M059J (cell line): ENCODE data around the gene HHEX. TPM values are rescaled to one million over a fixed set of nuclear protein-coding genes. Genes with fewer than 3 reads are reported as not detected.
"Not testable (repeated sequence)": the region's sequence is repeated elsewhere in the genome, so short reads cannot be mapped to it uniquely, and the experiment has no call there.

Experiments used
- DNase-seq: peaks from one replicate; pipeline ENCODE4 v3.0.0-alpha.2; 2012; ENCODE audit warnings: low read depth
- total RNA-seq: library from RNA; depleted of rRNA; stranded (reverse); fragments of >200 nt; shearing (Covaris generic); gene quantifications from 2 replicates; pipeline ENCODE4 v1.2.3, GENCODE V29; 2014; rRNA removed

HHEX gene
- total RNA-seq, 1 experiment from 2014 or later = 0.05 TPM

DNA sequence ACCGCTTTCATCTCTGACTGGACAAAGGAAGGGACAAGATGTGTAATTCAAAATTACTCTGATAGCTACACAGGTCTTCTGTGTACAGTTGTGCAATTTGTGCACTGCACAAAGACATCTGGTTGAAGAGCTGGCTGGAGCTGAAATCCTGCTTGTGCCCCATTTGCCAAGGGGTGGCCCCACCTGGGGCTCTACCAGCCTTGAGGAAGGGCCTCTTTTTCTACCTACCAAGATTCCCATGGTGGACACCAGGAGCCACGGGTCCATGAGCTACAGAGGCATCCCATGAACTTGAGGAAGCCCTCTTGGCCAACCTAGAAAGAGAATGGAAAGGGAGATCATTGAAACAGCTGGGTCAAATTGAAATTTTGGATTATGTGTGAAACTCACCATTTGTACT lies 43.2 kb downstream of the HHEX start:
- DNase-seq = no peak

DNA sequence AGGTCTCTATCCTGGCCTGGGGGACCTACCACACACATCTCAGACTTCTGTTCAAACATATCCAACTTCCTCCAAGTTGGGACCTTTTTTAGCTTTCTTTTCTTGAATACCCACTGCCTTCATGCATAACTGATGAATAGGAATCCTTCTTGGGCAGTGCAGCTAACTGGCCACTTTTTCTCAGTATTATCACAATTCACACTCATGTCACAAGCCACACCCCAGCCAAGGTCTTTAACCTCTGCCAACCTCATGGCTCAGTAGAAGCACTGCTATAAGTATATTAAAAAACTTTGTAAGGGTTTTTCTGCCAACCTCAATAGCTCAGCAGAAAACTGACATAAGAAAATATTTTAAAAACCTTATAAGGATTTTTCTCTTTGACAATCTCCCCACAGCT lies 44.5 kb downstream of the HHEX start:
- no peak for DNase-seq

DNA sequence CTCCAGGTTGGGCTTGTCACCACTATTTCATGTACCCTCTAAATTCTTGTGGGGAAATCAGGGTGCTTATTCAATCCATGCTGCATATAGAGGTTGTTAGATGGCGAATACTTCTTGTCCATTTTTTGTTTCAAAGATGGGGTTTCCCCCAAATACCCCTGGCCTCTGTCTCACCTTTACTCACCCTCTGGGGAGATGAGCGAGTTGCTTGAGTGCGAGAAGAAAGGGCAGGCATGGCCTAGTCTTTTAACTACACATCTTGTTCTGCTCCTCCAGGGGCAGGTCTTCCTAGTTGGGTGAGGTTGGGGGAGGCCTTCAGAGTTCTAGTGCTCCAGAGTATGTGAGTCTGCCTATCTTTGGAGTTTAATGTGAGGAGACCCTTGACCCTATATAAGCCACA lies 46.2 kb downstream of the HHEX start:
- no peak for DNase-seq

DNA sequence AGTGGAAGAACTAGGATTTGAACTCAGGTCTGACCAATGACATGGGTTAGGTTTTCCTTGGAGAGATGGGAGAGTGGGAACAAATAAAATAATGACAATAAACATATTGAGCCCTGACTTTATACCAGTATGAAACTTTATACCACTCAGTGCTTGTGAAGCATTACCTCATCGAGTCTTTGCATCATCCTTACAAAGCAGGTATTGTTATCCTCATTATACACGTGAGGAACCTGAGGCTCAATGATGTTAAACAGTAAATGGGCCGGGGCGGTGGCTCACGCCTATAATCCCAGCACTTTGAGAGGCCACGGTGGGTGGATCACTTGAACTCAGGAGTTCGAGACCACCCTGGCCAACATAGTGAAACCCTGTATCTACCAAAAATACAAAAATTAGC lies 47.7 kb downstream of the HHEX start:
- no peak for DNase-seq

DNA sequence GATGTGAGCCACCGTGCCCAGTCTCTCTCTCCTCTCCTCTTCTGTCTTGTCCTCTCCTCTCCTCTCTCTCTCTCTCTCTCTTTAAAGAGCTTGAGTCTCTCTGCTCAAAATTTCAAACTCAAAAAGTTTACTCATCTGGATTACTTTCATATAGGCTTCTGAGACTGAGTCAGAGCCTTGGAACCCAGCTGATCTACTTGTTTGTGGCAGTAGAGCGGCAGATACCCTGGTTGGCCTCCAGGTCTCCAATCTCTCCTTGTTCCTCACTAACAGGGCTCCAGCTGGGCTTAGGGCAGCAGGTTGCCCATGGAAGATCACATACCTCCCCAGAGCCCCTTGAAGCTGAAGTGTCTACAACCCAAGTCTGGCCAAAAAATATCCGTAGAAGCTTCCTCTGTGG lies 51.0 kb downstream of the HHEX start:
- peak; percentile 51 for DNase-seq

DNA sequence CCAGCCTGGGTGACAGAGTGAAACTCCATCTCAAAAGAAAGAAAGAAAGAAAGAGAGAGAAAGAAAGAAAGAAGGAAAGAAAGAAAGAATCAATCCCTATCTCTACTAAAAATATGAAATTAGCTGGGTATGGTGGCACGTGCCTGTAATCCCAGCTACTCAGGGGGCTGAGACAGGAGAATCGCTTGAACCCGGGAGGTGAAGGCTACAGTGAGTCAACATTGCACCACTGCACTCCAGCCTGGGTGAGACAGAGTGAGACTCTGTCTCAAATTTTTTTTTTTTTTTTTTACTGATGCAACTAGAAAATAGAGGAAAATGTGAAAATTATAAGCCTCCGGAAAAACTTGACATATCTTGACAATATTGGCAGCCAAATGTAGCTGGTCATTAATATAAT lies 52.0 kb downstream of the HHEX start:
- DNase-seq = not testable (repeated sequence)

DNA sequence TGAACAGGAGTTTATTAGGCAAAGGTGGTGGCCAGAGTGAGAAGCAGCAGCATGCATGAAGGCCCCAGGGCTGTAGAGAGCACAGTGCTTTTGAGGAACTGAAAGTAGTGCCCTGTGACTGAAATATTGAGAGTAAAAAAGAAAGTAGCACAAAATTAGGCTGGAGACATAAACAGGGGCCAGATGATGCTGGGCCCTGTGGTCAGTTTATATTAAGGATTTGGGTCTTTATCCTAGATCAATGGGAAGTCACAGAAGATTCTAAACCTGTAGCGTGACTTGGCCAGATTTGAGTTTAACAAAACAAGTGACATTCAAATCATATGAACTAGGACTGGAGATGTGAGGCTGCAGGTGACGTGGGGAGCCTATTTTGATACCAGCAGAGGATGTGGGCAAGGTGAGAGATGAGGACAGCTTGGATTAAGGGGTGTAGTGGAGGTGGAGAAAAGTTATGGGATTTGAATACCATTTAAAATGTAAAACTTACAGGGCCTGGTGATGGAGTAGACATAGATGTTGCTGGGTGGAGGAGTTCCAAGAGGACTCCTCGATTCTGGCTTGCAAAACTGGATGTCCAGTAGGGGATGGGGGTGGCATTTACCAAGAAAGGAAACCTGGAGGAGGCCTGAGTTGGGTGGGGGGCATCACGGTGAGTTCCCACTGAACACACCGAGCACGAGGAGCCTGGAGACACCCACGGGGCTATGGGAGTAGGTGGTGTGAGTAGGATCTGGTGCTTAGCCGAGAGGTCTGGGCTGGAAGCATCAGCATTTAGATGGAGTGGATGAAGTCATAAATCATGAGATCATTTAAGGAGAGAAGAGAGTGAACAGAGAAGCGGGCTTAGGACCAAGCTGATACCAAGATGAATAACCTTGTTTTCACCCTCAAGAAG lies 52.8 kb downstream of the HHEX start:
- DNase-seq = no peak

Other genes starting within 250 kb of the HHEX start
- gene IDE, start 115.9 kb upstream of the HHEX start, total RNA-seq = 18.3 and 28.3 TPM in 2 replicates
- gene KIF11, start 96.8 kb upstream of the HHEX start, total RNA-seq = 35.0 and 56.1 TPM in 2 replicates
- 9.1 and 12.6 TPM in 2 replicates for gene EXOC6, start 158.6 kb downstream of the HHEX start, total RNA-seq